Right lobe of liver (tissue), 6 donors: Measurements from ENCODE around the gene GCA. TPM values are rescaled to one million over a fixed set of nuclear protein-coding genes. Genes with fewer than 3 reads are reported as not detected.

Experiments used
- ATAC-seq, 4 donors: fragments of 200-7000 bp; cut with Tn5 transposase; one replicate each; pipeline ENCODE4 v1.9.1; 2020; ENCODE audit warnings: mild to moderate bottlenecking in 4 of 4, moderate library complexity in 4 of 4
- DNase-seq, 3 donors: peaks; one replicate each; pipeline ENCODE4 v3.0.0-alpha.2; 2020
- H3K27ac ChIP-seq, 3 donors: fragments of 200-600 bp; one replicate each; pipeline ENCODE4 v1.8.0; 2022
- H3K27me3 ChIP-seq, 2 donors: fragments of 200-600 bp; one replicate each; pipeline ENCODE4 v1.8.0; 2022
- H3K36me3 ChIP-seq, 4 donors: fragments of 200-600 bp; sonication (generic) in 1 of 4; one replicate each; pipeline versions ENCODE4 v1.5.1 to v1.8.0; 2017 to 2022; ENCODE audit warnings: control low read depth in 1 of 4
- H3K4me1 ChIP-seq, 4 donors: fragments of 200-600 bp; sonication (generic) in 1 of 4; one replicate each; pipeline versions ENCODE4 v1.5.1 to v1.8.0; 2017 to 2022; ENCODE audit warnings: control low read depth in 1 of 4
- H3K4me3 ChIP-seq, 3 donors: fragments of 200-600 bp; one replicate each; pipeline ENCODE4 v1.8.0; 2022
- H3K9me3 ChIP-seq, 4 donors: fragments of 200-600 bp; sonication (generic) in 1 of 4; one replicate each; pipeline versions ENCODE4 v1.5.1 to v1.8.0; 2017 to 2022; ENCODE audit warnings: control low read depth in 1 of 4
- POLR2A ChIP-seq: fragments of 450-650 bp; IDR thresholded peaks from one replicate; pipeline ENCODE4 v1.6.1; 2017; ENCODE audit warnings: antibody characterized with exemption, mild to moderate bottlenecking
- WGBS: methylation state at CpG from one replicate; pipeline ENCODE4 v1.1.6; 2018; ENCODE audit warnings: low coverage, low lambda C conversion rate; ENCODE audit not compliant: insufficient coverage; ENCODE audit errors: missing lambda C conversion rate; 5-methylcytosine and 5-hydroxymethylcytosine counted together
- intact Hi-C, 2 donors: fragments of 100-400 bp; cut with DNase I; formaldehyde crosslinking; loops; one replicate each; pipeline versions ENCODE4 v1.11.2 to v1.14.1; 2022
- total RNA-seq, 6 experiments: library from RNA; depleted of rRNA in 2 of 6; stranded (reverse); fragments of >200 nt in 2 of 6; fragmentation: NEBNext Ultra II Directional in 3 of 6; extraction: Animal tissue kit (Norgen Biotek cat#: 25700) in 3 of 6; gene quantifications; one replicate each; pipeline versions ENCODE4 v1.1.0 to v1.2.4, GENCODE V29; 2016 to 2023
- TF ChIP-seq, protein P1 (sequence below), 4 donors: fragments of 200-600 bp in 3 of 4; fragments of 450-650 bp in 1 of 4; IDR thresholded peaks; one replicate each; pipeline versions ENCODE4 v1.5.1 to v1.8.0; 2016 to 2022; ENCODE audit warnings: antibody characterized with exemption in 4 of 4, mild to moderate bottlenecking in 2 of 4
- donor health status: DM: no; HTN: yes; CAD: no.
- donor health status: DM: no; HTN: no; CAD: no.
- donor health status: DM: no; HTN: no; CAD: no.
- donor health status: DM: no; HTN: yes; CAD: no.
- donor health status: DM: no; HTN: yes; CAD: no.

Gene GCA
- total RNA-seq, 6 experiments from 2014 or later = 6.8 to 18.1 (median 10.9) TPM

DNA sequence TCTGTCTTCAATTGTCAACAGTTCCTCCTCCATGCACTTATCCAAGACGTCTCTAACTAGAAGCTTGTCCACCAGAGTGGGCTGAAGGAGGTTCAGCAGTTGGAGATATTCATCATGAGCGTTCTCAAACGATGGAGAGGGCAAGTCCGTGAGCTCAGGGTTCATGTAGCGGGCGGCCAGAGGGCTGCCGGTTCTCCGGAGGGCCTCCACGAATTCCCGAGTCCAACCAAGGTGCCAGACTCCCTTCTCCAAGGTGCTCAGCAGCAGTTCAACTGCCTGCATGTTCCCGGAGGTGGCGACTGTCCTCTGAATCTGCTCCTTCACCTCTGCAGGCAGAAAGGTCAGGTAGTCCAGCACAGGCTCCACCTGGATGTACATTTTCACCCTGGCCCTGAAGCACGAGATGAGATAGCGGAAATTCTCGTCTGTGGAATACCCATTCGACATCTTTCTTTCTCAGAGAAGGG lies 26.0 kb upstream of the GCA start:
- H3K27ac ChIP-seq = peak overlapping the region; percentile 95 to 99 (median 98)
- ATAC-seq (peak; percentile 29 to 51 (median 42)), DNase-seq (peak; percentile 37 to 61 (median 57))
- H3K4me3 ChIP-seq = peak overlapping the region; percentile 63 to 88 (median 69)
- H3K4me1 ChIP-seq = peaks cover 0 to 19% (median 0%) of the 10 kb centered on the region in 4 donors
- no peaks in the 10 kb centered on the region for H3K27me3 ChIP-seq
- intact Hi-C loops = no loop called here
- no peaks in the 10 kb centered on the region for H3K9me3 ChIP-seq
- H3K36me3 ChIP-seq = no peaks in the 10 kb centered on the region
- TF ChIP-seq POLR2A = no peak
- TF ChIP-seq, protein P1, sequence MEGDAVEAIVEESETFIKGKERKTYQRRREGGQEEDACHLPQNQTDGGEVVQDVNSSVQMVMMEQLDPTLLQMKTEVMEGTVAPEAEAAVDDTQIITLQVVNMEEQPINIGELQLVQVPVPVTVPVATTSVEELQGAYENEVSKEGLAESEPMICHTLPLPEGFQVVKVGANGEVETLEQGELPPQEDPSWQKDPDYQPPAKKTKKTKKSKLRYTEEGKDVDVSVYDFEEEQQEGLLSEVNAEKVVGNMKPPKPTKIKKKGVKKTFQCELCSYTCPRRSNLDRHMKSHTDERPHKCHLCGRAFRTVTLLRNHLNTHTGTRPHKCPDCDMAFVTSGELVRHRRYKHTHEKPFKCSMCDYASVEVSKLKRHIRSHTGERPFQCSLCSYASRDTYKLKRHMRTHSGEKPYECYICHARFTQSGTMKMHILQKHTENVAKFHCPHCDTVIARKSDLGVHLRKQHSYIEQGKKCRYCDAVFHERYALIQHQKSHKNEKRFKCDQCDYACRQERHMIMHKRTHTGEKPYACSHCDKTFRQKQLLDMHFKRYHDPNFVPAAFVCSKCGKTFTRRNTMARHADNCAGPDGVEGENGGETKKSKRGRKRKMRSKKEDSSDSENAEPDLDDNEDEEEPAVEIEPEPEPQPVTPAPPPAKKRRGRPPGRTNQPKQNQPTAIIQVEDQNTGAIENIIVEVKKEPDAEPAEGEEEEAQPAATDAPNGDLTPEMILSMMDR (IDR thresholded peaks at IDR 0.05) = no peak
- WGBS = 0% methylated on average over 16 of the region's 16 CpGs

DNA sequence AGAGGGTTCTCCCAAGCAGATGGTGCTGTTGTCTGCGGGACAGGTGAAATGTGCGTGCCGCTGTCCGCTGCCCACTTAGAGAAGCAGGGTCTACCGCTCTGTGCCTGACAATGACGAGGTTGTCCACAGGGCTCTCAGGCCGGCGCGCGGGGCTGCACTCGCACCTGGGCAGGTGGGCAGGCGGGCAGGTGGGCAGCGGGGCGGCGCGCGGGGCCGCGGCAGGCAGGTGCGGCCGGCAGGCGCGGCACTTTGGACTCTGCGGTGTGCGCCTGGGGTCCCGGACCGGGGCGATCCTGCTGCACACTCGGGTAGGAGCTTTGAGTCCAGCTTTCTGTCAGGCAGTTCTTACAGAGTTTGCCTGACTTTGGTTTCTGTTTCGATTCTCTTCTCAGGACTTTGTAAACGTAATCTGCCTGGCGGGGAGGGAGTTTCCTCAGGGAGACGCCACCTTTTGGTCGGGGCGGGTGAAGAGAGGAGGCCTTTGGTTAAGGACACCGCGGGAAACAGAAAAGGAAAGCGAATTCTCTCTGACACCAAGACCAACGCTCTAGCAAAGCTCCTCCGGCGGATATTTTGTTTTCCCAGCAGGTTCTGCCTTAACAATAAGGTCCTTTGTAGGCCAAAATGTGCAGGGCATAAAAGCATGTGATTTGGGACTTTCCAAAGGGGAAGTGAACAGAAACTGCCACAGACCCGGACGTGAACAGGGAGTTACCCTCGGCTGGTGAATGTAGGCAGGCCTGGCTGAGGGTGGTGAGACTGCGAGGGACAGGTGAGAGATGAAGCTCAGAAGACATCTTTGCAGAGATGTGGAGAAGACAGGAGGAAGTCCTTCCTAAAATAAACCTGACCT lies 25.4 kb upstream of the GCA start, which contains the start of gene IFIH1:
TSS of gene IFIH1 (minus strand) at position 357 of the 853 bp plus-strand sequence. CDS start 377 bp downstream, outside the sequence.
- intact Hi-C loops = no loop called here
- H3K4me3 ChIP-seq = peak within 1 kb of the TSS; percentile 63 to 88 (median 69)
- H3K36me3 ChIP-seq = no peaks in the 10 kb centered on the region
- WGBS = 0% methylated on average over 18 of the region's 45 CpGs
- H3K27ac ChIP-seq = peak within 1 kb of the TSS; percentile 95 to 99 (median 98)
- H3K9me3 ChIP-seq = no peaks in the 10 kb centered on the region
- DNase-seq = peak; percentile 86 to 92 (median 90)
- ATAC-seq = peak; percentile 94 to 97 (median 96)
- H3K4me1 ChIP-seq = peaks cover 0 to 19% (median 0%) of the 10 kb centered on the region in 4 donors
- TF ChIP-seq POLR2A = peak; percentile 62
- TF ChIP-seq, protein P1 (IDR thresholded peaks at IDR 0.05) = peak; percentile 25 to 49 (median 39)
- H3K27me3 ChIP-seq = no peaks in the 10 kb centered on the region

DNA sequence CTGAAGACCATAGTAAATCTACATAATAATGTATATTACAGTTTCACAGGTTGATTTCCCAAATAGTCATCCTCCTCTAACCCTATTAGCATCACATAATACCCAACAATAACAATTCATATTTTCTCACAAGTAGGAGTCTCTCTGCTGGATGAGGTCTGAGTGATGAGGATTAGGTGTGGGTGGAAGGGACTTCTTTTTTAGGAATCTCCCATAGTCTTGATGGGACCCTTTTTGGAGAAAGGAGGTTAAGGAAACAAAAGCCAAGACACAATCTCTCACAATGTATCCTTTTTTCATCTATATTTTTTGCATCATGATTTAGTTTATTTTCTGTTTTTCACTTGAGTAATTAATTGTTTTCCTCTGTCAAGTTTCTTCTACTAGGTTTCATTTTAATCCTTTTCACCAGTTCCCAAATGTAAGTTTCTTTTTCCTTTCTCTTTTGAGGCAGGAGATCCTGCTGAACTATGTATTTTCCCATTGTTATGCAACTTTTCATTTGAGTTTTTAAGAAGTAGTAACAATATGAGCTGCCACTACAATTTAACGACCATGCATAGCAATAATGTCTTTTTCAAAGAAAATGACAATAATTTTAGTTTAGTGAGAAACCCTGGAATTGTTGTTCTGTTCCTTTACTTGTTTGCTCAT lies 22.9 kb upstream of the GCA start:
- intact Hi-C loops = no loop called here
- Histone ChIP-seq H3K27me3 (no peaks in the 10 kb centered on the region), H3K36me3 (no peaks in the 10 kb centered on the region), H3K4me3 (no peak overlapping the region), H3K27ac (no peak overlapping the region), H3K4me1 (peaks cover 0 to 19% (median 0%) of the 10 kb centered on the region in 4 donors), H3K9me3 (no peaks in the 10 kb centered on the region)
- TF ChIP-seq, protein P1 (IDR thresholded peaks at IDR 0.05) = no peak
- TF ChIP-seq POLR2A = no peak
- no peak for DNase-seq
- ATAC-seq = no peak
- whole genome bisulfite sequencing = 31% methylated on average over 1 of the region's 1 CpG

DNA sequence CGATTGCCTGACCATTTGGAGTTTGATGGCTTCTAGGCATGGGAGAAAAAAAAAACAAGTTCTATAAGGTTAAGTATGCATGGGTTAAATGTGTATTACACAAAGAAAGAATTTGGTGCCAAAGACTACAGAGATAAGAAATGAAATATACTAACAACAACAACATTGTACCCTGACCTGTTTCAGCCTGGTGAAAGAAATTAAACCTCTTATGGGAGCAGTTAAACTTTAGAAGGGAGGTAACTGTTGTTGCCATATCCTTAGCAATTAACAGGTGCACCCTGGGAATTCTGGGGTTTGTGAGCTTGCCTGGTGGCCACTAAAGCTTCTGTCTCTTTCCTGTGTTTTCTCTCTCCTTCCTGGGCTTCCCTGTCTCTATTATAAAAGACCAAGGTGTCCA lies 19.0 kb upstream of the GCA start:
- intact Hi-C loops = no loop called here
- Histone ChIP-seq H3K36me3 (no peaks in the 10 kb centered on the region), H3K27me3 (no peaks in the 10 kb centered on the region), H3K4me3 (no peak overlapping the region), H3K4me1 (no peaks in the 10 kb centered on the region), H3K27ac (no peak overlapping the region), H3K9me3 (no peaks in the 10 kb centered on the region)
- WGBS = 100% methylated on average over 1 of the region's 1 CpG
- no peak for TF ChIP-seq POLR2A
- TF ChIP-seq, protein P1 (IDR thresholded peaks at IDR 0.05) = no peak
- DNase-seq (no peak), ATAC-seq (no peak)
